GM23338 (cell line): ENCODE data around the gene CAD.

ENCODE experiments used
- CREB1 ChIP-seq: fragments of 250-450 bp; sonication (Bioruptor Pico); IDR thresholded peaks from 2 replicates; pipeline ENCODE4 v1.5.0; 2020; ENCODE audit warnings: low read depth, mild to moderate bottlenecking, moderate library complexity
- ETS1 ChIP-seq: IDR thresholded peaks from 2 replicates; pipeline ENCODE4 v1.6.1; 2016; ENCODE audit warnings: antibody characterized with exemption
- EZH2 ChIP-seq: fragments of 200-600 bp; sonication (generic); IDR thresholded peaks from one replicate; pipeline ENCODE4 v1.8.0; 2017; ENCODE audit warnings: antibody characterized with exemption, mild to moderate bottlenecking, low read depth; ENCODE audit not compliant: unreplicated experiment
- EZH2phosphoT487 ChIP-seq: fragments of 200-600 bp; sonication (generic); IDR thresholded peaks from one replicate; pipeline ENCODE4 v1.8.1; 2018; ENCODE audit warnings: antibody characterized with exemption; ENCODE audit not compliant: unreplicated experiment
- JUNB ChIP-seq: IDR thresholded peaks from one replicate; pipeline ENCODE4 v1.6.1; 2016; ENCODE audit warnings: antibody characterized with exemption; ENCODE audit not compliant: unreplicated experiment
- NANOG ChIP-seq: IDR thresholded peaks from 2 replicates; pipeline ENCODE4 v1.6.1; 2016; ENCODE audit warnings: antibody characterized with exemption, borderline replicate concordance
- POLR2AphosphoS5 ChIP-seq: IDR thresholded peaks from 2 replicates; pipeline ENCODE4 v1.6.1; 2016; ENCODE audit warnings: antibody characterized with exemption, low read depth
- REST ChIP-seq: IDR thresholded peaks from one replicate; pipeline ENCODE4 v1.6.1; 2018; ENCODE audit warnings: antibody characterized with exemption; ENCODE audit not compliant: unreplicated experiment
- STAT1 ChIP-seq: IDR thresholded peaks from one replicate; pipeline ENCODE4 v1.6.1; 2016; ENCODE audit warnings: antibody characterized with exemption; ENCODE audit not compliant: unreplicated experiment
- ZNF114 ChIP-seq: fragments of 250-450 bp; sonication (Bioruptor Pico); IDR thresholded peaks from 2 replicates; pipeline ENCODE4 v1.5.0; 2020; ENCODE audit warnings: mild to moderate bottlenecking, moderate library complexity
- ZNF331 ChIP-seq: fragments of 250-450 bp; sonication (Bioruptor Pico); IDR thresholded peaks from 2 replicates; pipeline ENCODE4 v1.5.0; 2020; ENCODE audit warnings: low read depth, mild to moderate bottlenecking, moderate library complexity
- TF ChIP-seq, protein P1 (sequence below), 2 experiments: fragments of 200-600 bp in 1 of 2; sonication (generic) in 1 of 2; conservative IDR thresholded peaks; 2 replicates each; pipeline versions ENCODE4 v1.5.1 to v1.6.1; 2016 to 2017; ENCODE audit warnings: antibody characterized with exemption in 2 of 2, low read depth in 2 of 2, mild to moderate bottlenecking in 2 of 2, moderate library complexity in 1 of 2

DNA sequence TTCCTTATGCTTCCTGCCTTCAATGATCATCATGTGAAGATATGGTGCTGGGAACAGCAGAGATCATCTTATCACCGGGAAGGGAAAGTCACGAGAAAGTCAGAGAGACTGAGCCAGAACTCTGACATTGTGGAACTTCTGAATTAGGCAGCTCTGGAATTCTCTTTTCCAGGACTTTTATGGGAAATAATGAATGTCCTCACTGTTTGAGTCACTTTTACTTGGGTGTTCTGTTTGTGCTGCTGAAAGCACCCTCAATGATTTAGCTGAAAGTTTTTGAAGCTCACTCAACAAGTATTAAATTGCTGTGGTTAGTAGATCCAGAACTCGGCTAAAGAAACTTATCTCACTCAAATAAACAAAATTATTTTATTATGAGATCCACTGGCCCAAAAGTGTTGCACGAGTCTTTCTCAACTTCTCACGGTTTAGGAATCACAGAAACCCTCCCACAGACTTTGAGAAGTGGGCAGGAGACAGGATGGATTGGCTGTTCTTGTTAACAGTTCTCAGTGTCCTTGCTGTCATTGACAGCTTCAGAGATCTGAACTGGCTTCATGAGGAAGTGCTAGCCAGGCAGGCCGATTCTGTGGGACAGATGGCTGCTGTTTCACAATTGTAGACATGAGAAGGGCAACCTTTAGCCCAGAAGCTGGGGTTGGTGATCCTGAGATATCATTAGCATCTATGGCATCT is 31.7 kb upstream of the CAD start:
- TF ChIP-seq POLR2AphosphoS5: no peak
- TF ChIP-seq, protein P1, sequence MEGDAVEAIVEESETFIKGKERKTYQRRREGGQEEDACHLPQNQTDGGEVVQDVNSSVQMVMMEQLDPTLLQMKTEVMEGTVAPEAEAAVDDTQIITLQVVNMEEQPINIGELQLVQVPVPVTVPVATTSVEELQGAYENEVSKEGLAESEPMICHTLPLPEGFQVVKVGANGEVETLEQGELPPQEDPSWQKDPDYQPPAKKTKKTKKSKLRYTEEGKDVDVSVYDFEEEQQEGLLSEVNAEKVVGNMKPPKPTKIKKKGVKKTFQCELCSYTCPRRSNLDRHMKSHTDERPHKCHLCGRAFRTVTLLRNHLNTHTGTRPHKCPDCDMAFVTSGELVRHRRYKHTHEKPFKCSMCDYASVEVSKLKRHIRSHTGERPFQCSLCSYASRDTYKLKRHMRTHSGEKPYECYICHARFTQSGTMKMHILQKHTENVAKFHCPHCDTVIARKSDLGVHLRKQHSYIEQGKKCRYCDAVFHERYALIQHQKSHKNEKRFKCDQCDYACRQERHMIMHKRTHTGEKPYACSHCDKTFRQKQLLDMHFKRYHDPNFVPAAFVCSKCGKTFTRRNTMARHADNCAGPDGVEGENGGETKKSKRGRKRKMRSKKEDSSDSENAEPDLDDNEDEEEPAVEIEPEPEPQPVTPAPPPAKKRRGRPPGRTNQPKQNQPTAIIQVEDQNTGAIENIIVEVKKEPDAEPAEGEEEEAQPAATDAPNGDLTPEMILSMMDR (conservative IDR thresholded peaks at IDR 0.05; ENCODE audit: low read depth in 2 of 2): no peak
- no peak for TF ChIP-seq REST
- TF ChIP-seq EZH2: no peak
- no peak for TF ChIP-seq JUNB
- TF ChIP-seq ZNF114 (CRISPR knock-in tag): no peak
- no peak for TF ChIP-seq ZNF331
- no peak for TF ChIP-seq NANOG
- TF ChIP-seq CREB1 (CRISPR knock-in tag): no peak
- TF ChIP-seq EZH2phosphoT487: no peak
- TF ChIP-seq STAT1: no peak
- no peak for TF ChIP-seq ETS1
